IMR-90 (cell line): Measurements from ENCODE around the gene ANKRD11. TPM values are rescaled to one million over a fixed set of nuclear protein-coding genes. Genes with fewer than 3 reads are reported as not detected.
A peak's percentile ranks its signal among the peaks of the same experiment; 100 is the strongest.
"Not testable (repeated sequence)": the region's sequence is repeated elsewhere in the genome, so short reads cannot be mapped to it uniquely, and the experiment has no call there.

Experiments used
- ATAC-seq: fragments of 200-7000 bp; cut with Tn5 transposase; 2 replicates; pipeline ENCODE4 v1.9.1; 2020; ENCODE audit warnings: low read depth, mild to moderate bottlenecking, moderate library complexity
- BruUV-seq: library from RNA; stranded (reverse); fragments of 400-500 nt; replicated peaks from 2 replicates; lab custom pipeline; 2021; lab: Mats Ljungman, UMichigan
- CTCF ChIA-PET: fragments of 300-600 bp; formaldehyde crosslinking; extraction: SDS; loops from one replicate; lab custom pipeline; 2021; ENCODE audit warnings: antibody characterized with exemption; lab: Yijun Ruan, JAX
- POLR2A ChIA-PET: fragments of 300-600 bp; sonication (Branson Sonifier 250); formaldehyde crosslinking; loops from one replicate; lab custom pipeline; 2022; ENCODE audit warnings: antibody characterized with exemption; ENCODE audit not compliant: unreplicated experiment; lab: Charles Lee
- DNase-seq: peaks from one replicate; pipeline ENCODE4 v3.0.0; 2013
- H2AFZ ChIP-seq: replicated peaks from 2 replicates; pipeline ENCODE3; 2013; ENCODE audit warnings: low read length, mild to moderate bottlenecking; ENCODE audit not compliant: poor library complexity
- H2AK5ac ChIP-seq: 2 replicates; pipeline ENCODE4 v1.6.1; 2013; ENCODE audit warnings: low read depth, low read length, inconsistent platforms
- H2AK9ac ChIP-seq: replicated peaks from 2 replicates; pipeline ENCODE3; 2013; ENCODE audit warnings: mild to moderate bottlenecking, low read depth, low read length, moderate library complexity; ENCODE audit not compliant: poor library complexity
- H2BK120ac ChIP-seq: 2 replicates; pipeline ENCODE4 v1.6.1; 2013; ENCODE audit warnings: low read depth, low read length, inconsistent platforms
- H2BK15ac ChIP-seq: 3 replicates; pipeline ENCODE4 v1.6.1; 2013; ENCODE audit warnings: low read depth, low read length, inconsistent platforms
- H2BK20ac ChIP-seq: 2 replicates; pipeline ENCODE4 v1.6.1; 2013; ENCODE audit warnings: low read depth, mild to moderate bottlenecking, inconsistent platforms, low read length, moderate library complexity
- H2BK5ac ChIP-seq: 2 replicates; pipeline ENCODE4 v1.6.1; 2013; ENCODE audit warnings: mild to moderate bottlenecking, low read depth, low read length, inconsistent platforms; ENCODE audit not compliant: poor library complexity, severe bottlenecking
- H3K14ac ChIP-seq: replicated peaks from 2 replicates; pipeline ENCODE4 v1.6.1; 2013; ENCODE audit warnings: low read depth, low read length, inconsistent platforms
- H3K18ac ChIP-seq: 2 replicates; pipeline ENCODE4 v1.6.1; 2013; ENCODE audit warnings: low read depth, low read length, control low read depth
- H3K23ac ChIP-seq: 2 replicates; pipeline ENCODE4 v1.6.1; 2013; ENCODE audit warnings: low read depth, low read length, inconsistent platforms
- H3K27ac ChIP-seq: 2 replicates; pipeline ENCODE4 v1.5.1; 2013; ENCODE audit warnings: mild to moderate bottlenecking, control low read depth, low read length; ENCODE audit not compliant: insufficient read depth
- H3K27me3 ChIP-seq: 2 replicates; pipeline ENCODE4 v1.6.1; 2013; ENCODE audit warnings: low read length; ENCODE audit not compliant: control insufficient read depth, insufficient read depth
- H3K36me3 ChIP-seq: 2 replicates; pipeline ENCODE4 v1.6.1; 2013; ENCODE audit warnings: low read length, mixed read lengths; ENCODE audit not compliant: control insufficient read depth, insufficient read depth
- H3K4ac ChIP-seq: 2 replicates; pipeline ENCODE4 v1.6.1; 2013; ENCODE audit warnings: low read depth, low read length, inconsistent platforms
- H3K4me1 ChIP-seq: 2 replicates; pipeline ENCODE4 v1.6.1; 2013; ENCODE audit warnings: low read length, mixed read lengths; ENCODE audit not compliant: control insufficient read depth, insufficient read depth
- H3K4me2 ChIP-seq: 2 replicates; pipeline ENCODE4 v1.6.1; 2013; ENCODE audit warnings: low read depth, mild to moderate bottlenecking, control low read depth, low read length, moderate library complexity
- H3K4me3 ChIP-seq: 2 replicates; pipeline ENCODE4 v1.5.1; 2013; ENCODE audit warnings: low read depth, mild to moderate bottlenecking, control low read depth, low read length, moderate library complexity; ENCODE audit not compliant: insufficient read depth
- H3K56ac ChIP-seq: 2 replicates; pipeline ENCODE4 v1.6.1; 2013; ENCODE audit warnings: low read length, inconsistent platforms; ENCODE audit not compliant: insufficient read depth; ENCODE audit errors: extremely low read depth
- H3K79me1 ChIP-seq, 2 experiments: 2 replicates each; pipeline ENCODE4 v1.6.1; 2013; ENCODE audit warnings: low read length in 2 of 2, inconsistent platforms in 1 of 2, low read depth in 1 of 2
- H3K9ac ChIP-seq: 2 replicates; pipeline ENCODE4 v1.6.1; 2013; ENCODE audit warnings: low read depth, low read length, control low read depth
- H3K9me1 ChIP-seq: 2 replicates; pipeline ENCODE4 v1.6.1; 2013; ENCODE audit warnings: low read length, inconsistent platforms; ENCODE audit not compliant: insufficient read depth
- H3K9me3 ChIP-seq: 2 replicates; pipeline ENCODE4 v1.6.1; 2013; ENCODE audit warnings: low read length; ENCODE audit not compliant: control insufficient read depth, insufficient read depth
- H4K20me1 ChIP-seq: 2 replicates; pipeline ENCODE4 v1.6.1; 2013; ENCODE audit warnings: low read length, inconsistent platforms; ENCODE audit not compliant: insufficient read depth
- H4K5ac ChIP-seq: 2 replicates; pipeline ENCODE4 v1.6.1; 2013; ENCODE audit warnings: mild to moderate bottlenecking, low read depth, low read length, control low read depth
- H4K8ac ChIP-seq, 2 experiments: 2 replicates each; pipeline ENCODE4 v1.6.1; 2013; ENCODE audit warnings: low read depth in 2 of 2, low read length in 2 of 2, control low read depth in 1 of 2, inconsistent platforms in 1 of 2
- H4K91ac ChIP-seq: 2 replicates; pipeline ENCODE4 v1.6.1; 2013; ENCODE audit warnings: low read depth, low read length, inconsistent platforms; ENCODE audit not compliant: insufficient read depth
- WGBS, 2 experiments: methylation state at CpG; one replicate each; pipeline versions ENCODE4 v1.1.5 to v1.1.7; 2013; ENCODE audit warnings: missing lambda C conversion rate in 2 of 2; ENCODE audit not compliant: insufficient read length in 1 of 2; ENCODE audit errors: extremely low coverage in 2 of 2; 5-methylcytosine and 5-hydroxymethylcytosine counted together
- dilution Hi-C: fragments of 300-500 bp; cut with HindIII; formaldehyde crosslinking; loops from one replicate; pipeline ENCODE4 v1.14.3; 2018; ENCODE audit warnings: low sequenced_read_pairs; ENCODE audit not compliant: unreplicated experiment
- in situ Hi-C: fragments of 300-500 bp; cut with MboI; formaldehyde crosslinking; loops from 3 replicates; pipeline ENCODE4 v1.14.3; 2019; ENCODE audit warnings: low sequenced_read_pairs, inconsistent platforms, mixed read lengths
- intact Hi-C: fragments of 100-400 bp; cut with micrococcal nuclease; formaldehyde crosslinking; loops from 2 replicates; pipeline ENCODE4 v1.10.0; 2022
- polyA plus RNA-seq, 3 experiments: library from polyadenylated mRNA; depleted of rRNA; stranded (reverse); fragments of >200 nt; gene quantifications; 2 replicates each; pipeline ENCODE4 v1.2.3, GENCODE V29; 2012; ENCODE audit warnings: low replicate concordance in 1 of 3
- total RNA-seq: library from RNA; depleted of rRNA; stranded (reverse); fragments of >200 nt; gene quantifications from 2 replicates; pipeline ENCODE4 v1.2.3, GENCODE V29; 2012

ANKRD11 gene
- total and polyA plus RNA-seq, 2 of the 4 experiments (the other 2 are of a cell fraction), result 46.8 to 71.9 TPM

DNA sequence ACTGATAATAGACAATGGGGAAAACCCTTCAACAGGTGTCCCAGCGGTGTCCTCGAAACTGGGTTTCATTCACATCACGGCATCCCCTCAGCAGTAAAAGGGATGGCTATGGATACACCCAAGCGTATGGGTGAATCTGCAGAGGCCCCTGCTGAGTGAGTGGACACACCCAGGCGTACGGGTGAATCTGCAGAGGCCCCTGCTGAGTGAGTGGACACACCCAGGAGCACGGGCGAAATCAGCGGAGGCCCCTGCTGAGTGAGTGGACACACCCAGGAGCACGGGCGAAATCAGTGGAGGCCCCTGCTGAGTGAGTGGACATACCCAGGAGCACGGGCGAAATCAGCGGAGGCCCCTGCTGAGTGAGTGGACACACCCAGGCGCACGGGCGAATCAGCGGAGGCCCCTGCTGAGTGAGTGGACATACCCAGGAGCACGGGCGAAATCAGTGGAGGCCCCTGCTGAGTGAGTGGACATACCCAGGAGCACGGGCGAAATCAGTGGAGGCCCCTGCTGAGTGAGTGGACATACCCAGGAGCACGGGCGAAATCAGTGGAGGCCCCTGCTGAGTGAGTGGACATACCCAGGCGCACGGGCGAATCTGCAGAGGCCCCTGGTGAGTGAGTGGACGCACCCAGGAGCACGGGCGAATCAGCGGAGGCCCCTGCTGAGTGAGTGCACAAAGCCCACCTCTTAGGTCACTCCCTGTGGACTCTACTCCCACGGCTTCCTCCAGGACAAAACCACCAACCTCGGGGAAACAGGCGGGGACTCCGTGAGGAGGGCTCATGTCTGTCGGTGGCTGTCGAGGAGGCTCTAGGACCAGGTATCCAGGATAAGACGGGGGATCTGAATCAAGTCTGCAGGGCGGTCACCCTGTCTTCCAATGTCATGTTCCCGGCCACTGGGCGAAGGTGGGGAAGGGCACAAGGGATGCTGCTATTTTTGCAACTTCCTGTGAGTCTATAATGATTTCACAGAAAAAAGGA is 161.7 kb downstream of the ANKRD11 start:
- H3K9ac ChIP-seq, H3K18ac ChIP-seq, ATAC-seq, H3K4me2 ChIP-seq, H2BK5ac ChIP-seq, intact Hi-C loops, BruUV-seq, H3K27me3 ChIP-seq, POLR2A ChIA-PET, H2BK120ac ChIP-seq, dilution Hi-C loops, H3K56ac ChIP-seq, H3K4ac ChIP-seq, H3K14ac ChIP-seq, H2BK15ac ChIP-seq, H3K9me3 ChIP-seq, in situ Hi-C loops, H3K27ac ChIP-seq, H3K36me3 ChIP-seq, H3K4me3 ChIP-seq, H2AFZ ChIP-seq, DNase-seq, H2BK20ac ChIP-seq, H4K5ac ChIP-seq, H2AK9ac ChIP-seq, H3K23ac ChIP-seq: not testable (repeated sequence)
- Histone ChIP-seq H2AK5ac (peak overlapping the region; percentile 31; the same call in 1 of the 2 replicates), H3K9me1 (peaks cover 30% of the 10 kb centered on the region), H4K91ac (peak overlapping the region; percentile 6; the same call in 1 of the 2 replicates), H3K4me1 (peaks cover 33% of the 10 kb centered on the region), H4K8ac (peak overlapping the region in 1 of 2 experiments; percentile 52; a peak in 1 of 4 replicates), H3K79me1 (peaks cover 13 to 82% of the 10 kb centered on the region in 2 experiments), H4K20me1 (peaks cover 43% of the 10 kb centered on the region)
- CTCF ChIA-PET, result interaction anchor here (0.7 to 0.9 kb wide), 2 partner anchors 166 to 304 kb away, joined by 3 read pairs; no protein-coding TSS in a partner anchor
- 93% methylated on average over 3 of the region's 41 CpGs; no CpG with 5 or more reads in 1 of the 2 experiments for WGBS, 2 experiments
